ENCODE measurements around the gene ARRDC1. TPM values are rescaled to one million over a fixed set of nuclear protein-coding genes. Genes with fewer than 3 reads are reported as not detected.

The ARRDC1 gene, protein sequence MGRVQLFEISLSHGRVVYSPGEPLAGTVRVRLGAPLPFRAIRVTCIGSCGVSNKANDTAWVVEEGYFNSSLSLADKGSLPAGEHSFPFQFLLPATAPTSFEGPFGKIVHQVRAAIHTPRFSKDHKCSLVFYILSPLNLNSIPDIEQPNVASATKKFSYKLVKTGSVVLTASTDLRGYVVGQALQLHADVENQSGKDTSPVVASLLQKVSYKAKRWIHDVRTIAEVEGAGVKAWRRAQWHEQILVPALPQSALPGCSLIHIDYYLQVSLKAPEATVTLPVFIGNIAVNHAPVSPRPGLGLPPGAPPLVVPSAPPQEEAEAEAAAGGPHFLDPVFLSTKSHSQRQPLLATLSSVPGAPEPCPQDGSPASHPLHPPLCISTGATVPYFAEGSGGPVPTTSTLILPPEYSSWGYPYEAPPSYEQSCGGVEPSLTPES
- total RNA-seq (2022; extraction: Qiagen RNA extraction): 45.8 to 64.4 TPM (median 54.5 TPM) in 5 replicates

DNA sequence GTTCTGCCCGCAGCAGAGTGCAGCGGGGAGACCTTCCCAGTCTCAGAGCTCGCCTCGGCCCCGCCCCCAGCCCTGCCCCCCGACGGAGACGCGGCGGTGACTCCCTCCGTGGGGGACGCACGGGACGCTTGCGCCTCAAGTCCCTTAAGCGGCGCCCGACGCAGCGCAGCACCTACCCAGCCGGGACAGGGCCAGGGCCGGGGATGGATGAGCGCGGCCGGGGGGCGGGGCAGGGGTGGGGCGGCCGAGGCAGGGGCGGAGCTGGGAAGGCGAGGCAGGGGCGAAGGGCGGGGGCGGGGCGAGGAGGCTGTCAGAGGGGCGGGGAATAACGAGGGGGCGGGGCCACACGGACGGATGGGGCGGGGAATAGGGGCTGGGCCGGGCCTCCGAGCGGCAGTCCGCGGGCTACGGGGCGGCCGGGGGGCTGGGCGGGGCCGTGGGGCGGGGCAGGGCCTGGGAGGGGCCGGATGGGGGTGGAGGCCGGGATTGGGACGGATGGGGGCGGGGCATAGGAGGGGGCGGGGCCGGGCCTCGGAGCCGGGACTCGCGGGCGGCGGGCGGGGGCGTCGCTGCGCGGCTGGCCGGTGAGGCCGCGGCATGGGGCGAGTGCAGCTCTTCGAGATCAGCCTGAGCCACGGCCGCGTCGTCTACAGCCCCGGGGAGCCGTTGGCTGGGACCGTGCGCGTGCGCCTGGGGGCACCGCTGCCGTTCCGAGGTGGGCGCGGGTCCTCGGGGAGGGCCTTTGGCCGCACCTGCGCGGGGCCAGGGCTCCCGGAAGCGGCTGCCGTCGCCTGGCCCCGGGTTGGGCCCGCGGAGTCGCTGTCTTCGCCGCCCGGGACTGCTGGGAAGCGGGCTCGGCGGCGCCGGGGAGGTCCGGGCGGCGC, at the start of gene ARRDC1:
ARRDC1 (plus strand) TSS at position 566 of the 884 bp plus-strand sequence; CDS start at position 598, 32 bp downstream.

DNA sequence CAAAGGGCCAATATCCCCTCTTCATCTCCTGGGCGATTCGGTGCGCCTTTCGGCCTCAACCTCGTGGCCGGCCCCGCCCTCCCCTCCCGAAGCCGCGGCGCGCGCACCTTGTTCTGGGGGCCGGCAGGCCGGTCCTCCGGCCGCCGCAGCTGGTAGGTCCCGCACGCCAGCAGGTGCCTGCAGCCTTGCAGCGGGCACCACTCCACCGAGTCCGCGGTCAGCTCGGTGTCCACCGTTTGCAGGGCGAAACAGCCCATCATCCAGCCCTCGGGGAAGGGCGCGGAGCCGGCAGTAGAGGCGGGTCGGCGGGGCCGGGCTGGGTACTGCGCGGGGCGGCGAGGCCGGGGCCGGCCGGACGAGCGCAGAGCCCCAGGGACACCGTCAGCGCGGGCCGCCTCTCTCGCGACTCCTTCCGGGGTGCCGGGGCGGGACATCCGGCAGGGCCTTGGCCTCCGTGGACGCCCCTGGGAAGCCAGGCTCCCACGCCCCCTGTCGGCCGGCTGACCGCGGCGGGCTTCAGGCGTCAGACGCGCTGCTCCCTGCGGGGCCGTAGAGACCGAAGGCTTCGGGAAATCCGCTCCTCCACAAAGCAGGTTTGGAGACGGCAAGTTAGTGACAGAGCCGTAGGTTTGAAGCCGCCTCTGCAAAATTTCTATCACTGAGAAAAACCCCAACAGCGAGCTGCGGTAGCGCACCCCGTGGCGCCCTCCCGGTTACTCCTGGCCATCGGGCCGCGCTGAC, 26.8 kb upstream of the ARRDC1 start, which contains the start of gene DPH7:
DPH7 (minus strand) TSS at position 408 of the 741 bp plus-strand sequence; CDS start at position 260, 148 bp downstream.

GRCh38 chr9:137590469-137591383, 14.8 kb upstream of the ARRDC1 start, which contains the start of gene ZMYND19:
TSS of gene ZMYND19 (minus strand) at chr9:137590512. CDS start at chr9:137590263, 249 bp downstream.

DNA sequence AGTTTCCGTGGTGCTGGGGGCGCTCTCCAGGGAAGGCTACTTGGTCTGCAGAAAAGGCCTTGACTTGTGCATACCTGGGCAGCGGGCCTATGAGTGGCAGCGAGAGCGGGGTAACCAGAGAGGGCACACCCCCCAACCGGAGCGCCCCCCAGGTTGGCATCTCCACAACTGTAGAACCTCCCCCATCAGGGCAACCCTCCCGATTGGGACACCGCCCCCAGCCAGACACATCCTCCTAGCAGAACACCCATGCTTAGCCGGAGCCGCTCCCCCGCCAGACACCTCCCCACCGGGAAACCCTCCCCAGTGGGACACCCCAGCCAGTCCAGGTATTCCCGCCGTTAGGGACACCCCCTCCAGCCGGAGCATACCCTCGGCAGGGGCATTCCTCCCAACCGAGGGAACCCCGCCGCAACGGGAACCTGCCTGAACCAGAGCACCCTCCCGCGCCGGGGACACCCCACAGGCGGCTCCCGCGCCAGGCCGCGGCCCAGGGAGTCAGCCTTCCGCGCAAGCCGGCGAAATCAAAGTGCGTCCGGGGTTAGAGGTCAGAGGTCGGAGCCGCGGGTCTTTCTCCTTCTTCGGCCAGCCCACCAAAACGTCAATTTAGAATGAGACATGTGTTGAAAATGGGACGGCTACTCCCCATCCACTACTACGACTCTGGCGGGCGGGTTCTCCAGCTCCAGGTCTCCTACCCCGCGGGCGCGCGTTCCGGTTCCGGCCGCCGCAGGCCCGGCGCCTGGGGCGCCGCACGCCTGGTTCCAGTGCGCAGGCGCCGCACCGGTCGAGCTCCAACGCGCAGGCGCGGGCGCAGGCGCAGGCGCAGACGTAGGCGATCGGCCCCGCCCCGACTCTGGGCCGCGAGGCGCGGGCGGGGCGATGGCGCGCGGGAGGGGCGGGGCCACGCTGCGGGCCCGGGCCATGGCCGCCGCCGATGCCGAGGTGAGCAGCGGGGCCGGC, 12.9 kb downstream of the ARRDC1 start, which contains the start of gene EHMT1:
EHMT1 (plus strand) TSS at position 901 of the 963 bp plus-strand sequence; CDS start at position 925, 24 bp downstream.

Other genes starting within 250 kb of the ARRDC1 start
- gene EXD3, start 182.5 kb upstream of the ARRDC1 start, total RNA-seq (2022; extraction: Qiagen RNA extraction): 4.0 to 6.6 TPM (median 6.0 TPM) in 5 replicates
- gene NOXA1, start 182.3 kb upstream of the ARRDC1 start, total RNA-seq (2022; extraction: Qiagen RNA extraction): 0.77 to 2.0 TPM (median 1.7 TPM) in 5 replicates
- gene ENTPD8, start 164.3 kb upstream of the ARRDC1 start, total RNA-seq (2022; extraction: Qiagen RNA extraction): 0.10 to 0.30 TPM (median 0.27 TPM) in 5 replicates
- gene NSMF, start 146.4 kb upstream of the ARRDC1 start, total RNA-seq (2022; extraction: Qiagen RNA extraction): 31.5 to 48.0 TPM (median 42.1 TPM) in 5 replicates
- 0.59 to 0.87 TPM (median 0.86 TPM) in 5 replicates for gene PNPLA7, start 55.3 kb upstream of the ARRDC1 start, total RNA-seq (2022; extraction: Qiagen RNA extraction)
- gene MRPL41, start 53.8 kb upstream of the ARRDC1 start, total RNA-seq (2022; extraction: Qiagen RNA extraction): 47.6 to 99.9 TPM (median 91.4 TPM) in 5 replicates
- gene DPH7, start 26.8 kb upstream of the ARRDC1 start, total RNA-seq (2022; extraction: Qiagen RNA extraction): 25.3 to 30.5 TPM (median 29.3 TPM) in 5 replicates
- gene ZMYND19, start 15.2 kb upstream of the ARRDC1 start, total RNA-seq (2022; extraction: Qiagen RNA extraction): 41.4 to 65.4 TPM (median 58.4 TPM) in 5 replicates
- 37.5 to 49.7 TPM (median 43.3 TPM) in 5 replicates for gene EHMT1, start 13.3 kb downstream of the ARRDC1 start, total RNA-seq (2022; extraction: Qiagen RNA extraction)

All from A549 treated with Mapracorat at 1 μM for 4 hours (cell line).